ENCODE results near the gene STXBP3.

Gene STXBP3

DNA sequence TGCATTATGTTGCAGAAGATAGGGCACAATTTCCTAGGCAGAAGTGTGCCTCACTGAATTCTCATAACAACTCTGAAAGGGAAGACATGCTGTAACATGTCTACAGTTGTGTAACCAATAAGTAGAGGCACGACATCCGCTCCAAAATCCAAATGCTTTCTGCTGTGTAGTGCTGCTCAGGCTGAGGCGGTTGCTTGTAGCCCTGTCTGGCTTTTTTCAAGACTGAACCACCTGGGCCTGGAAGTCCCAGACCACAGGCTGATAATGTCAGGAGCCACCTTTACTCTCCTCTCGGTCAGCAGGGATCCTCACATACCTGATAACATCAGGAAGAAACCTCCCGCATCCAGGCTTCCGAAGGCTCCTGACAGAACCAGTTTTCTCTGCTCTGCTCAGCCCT is 99.5 kb downstream of the STXBP3 start:
- DNase-seq: no peak

DNA sequence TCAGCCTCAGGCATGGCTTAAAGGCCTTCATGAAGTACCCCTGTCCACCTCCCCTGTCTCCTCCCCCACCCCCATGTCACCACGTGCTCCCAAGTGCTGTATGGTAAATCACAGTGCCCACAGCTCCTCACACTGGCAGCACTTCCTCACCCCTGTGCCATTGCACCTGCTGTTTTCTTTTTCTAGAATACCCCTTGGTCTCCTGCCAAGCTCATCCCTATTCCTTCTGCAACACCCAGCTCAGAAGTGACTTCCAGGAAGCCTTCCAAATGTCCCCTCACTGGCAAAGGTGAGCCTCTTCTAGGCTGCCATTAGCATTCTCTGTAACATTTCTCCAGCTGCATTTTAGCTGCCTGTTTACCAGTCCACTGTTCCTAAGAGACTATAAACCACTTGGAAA is 101.0 kb downstream of the STXBP3 start:
- DNase-seq: no peak

DNA sequence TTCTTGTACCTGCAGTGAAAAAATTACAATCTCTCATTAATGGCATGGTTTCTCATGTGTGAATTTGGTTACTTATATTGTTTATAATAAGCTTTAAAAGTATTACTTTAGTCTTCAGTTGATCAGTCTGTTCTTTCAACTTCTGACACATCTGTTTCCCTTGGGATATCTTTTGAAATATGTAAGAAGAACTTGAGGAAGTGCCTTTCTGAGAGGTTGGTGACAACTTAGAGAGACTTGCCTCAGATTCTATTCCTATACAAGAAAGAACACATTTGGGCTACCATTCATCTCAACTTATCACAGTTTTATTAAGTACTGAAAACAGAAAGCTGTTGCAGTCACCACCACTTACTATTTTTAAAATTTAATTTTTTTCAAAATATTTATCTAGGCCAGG is 102.3 kb downstream of the STXBP3 start:
- no peak for DNase-seq

DNA sequence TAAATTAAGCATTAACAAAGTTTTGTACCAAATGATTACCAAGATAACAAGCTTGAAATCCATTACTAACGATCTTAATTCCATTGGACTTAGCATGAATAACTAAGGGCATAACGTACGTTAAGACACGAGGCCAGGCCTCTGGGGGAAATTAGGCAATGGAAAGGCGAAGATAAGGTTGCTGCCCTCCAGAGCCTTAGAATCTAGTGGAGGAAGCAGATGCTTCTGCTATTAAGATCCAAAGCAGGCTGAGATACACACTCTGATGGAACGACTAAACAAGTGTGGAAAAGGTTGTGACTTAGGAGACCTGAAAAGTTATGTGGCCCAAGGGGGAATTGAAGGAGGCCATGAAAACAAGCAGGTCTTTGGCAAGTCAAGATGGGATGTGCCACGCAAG is 104.5 kb downstream of the STXBP3 start:
- no peak for DNase-seq

DNA sequence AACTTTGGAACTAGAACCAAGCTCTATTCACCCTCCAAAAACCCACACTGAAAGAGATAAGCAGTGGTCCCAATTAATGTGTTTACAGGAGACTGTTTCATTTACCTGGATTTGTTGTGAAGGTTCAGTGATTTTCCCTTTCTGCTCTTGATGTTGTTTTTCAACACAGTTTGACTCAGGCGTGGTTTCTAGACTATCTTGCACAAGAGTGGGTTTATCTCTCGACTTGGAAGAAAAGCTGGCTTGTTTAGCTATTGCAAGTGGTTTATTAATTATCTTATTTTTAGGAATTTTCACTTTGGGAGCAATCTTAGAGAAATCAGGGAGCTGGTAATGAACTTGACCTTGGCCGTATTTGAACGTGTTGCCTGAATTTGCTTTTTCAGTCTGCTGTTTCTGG is 105.1 kb downstream of the STXBP3 start:
- no peak for DNase-seq

DNA sequence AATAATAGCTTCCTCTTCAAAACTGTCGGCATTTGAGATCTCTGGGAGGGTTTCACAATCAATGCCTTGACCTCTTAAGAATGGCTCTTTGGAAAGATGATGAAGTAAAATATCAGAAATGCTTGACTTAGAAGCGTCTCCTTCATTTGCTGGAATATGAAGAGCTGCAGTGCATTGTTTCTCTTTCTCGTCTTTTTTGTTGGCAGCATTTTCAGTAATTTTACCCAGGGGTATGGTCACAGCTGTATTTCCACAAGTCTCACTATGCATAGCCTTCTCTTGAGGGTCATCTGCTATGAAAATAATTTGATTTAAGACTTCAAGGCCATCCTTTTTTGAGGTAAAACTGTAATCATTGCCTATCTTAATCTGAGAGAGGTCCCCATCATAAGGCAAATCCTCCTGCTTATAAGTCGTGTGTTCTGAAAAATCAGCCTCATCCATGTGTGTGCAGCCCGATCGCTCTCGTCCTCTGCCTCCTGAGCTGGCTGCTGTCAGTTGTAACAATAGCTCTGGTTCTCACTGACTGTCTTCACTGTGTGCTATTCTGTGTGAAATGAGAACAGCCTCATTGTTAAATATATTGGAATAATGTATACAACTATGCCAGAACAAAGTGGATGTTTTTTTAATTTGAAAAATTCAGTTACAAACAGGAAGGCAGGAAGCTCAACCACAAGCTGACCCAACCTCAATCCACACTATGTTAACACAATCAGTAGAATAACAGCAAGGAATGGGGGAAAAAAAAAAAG is 105.9 kb downstream of the STXBP3 start:
- DNase-seq: no peak

DNA sequence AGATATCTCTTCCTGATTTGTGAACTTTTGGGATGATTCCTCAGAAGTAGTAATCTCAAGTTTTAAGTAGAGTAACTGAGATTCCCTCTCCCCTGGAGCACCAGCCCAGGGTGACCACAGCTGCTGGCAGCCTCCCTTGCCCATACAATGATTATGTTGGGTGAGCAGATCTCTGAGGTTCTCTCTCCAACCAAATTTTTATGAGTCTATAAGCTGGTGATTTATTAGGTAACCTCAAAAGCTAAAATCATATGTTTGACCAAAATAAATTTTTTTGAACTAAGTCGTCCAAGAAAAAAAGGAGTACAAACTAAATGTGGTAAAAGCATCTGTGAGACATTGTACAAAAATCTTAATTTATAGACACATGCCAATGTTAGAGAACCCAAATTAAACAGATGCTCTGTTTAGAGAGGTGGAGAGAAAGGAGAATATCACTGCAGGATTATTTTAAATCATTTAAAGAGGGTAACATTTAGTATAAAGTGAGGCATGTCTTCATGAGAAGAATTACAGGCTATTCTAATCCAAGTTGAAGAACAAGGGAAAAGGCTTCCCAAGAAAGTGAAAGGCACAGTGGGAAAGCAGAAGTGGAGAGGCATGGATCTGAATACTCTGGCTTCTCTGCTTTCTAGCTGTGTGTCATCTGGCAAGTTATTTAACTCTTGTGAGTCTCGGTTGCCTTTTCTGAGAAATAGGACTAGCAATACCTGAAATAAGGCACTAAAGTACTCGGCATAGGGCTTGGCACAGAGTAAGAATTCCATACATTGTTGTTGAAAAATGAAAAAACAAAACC is 107.9 kb downstream of the STXBP3 start:
- DNase-seq: no peak

DNA sequence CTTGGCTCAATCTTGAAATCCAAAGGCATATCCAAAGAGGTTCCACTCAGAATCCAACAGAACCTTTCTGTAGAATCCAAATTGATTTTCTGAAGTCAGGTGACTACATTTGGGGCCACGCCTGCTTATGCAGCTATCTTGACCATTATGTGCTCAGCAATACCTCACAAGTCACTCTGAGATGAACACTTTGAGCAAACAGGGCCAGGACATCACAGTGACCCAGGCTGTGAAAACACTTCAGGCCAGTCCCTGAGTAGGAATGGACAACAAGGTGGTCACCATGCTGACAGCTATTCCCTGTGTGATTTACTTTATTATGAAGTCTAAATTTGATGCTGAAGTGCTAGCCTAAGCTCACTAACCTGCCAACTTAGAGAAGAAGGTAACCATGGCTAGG is 110.5 kb downstream of the STXBP3 start, which contains the start of gene AKNAD1:
Gene AKNAD1 (minus strand): TSS at position 101 of the 400 bp plus-strand sequence. CDS start 4,430 bp downstream, outside the sequence.
- no peak for DNase-seq

DNA sequence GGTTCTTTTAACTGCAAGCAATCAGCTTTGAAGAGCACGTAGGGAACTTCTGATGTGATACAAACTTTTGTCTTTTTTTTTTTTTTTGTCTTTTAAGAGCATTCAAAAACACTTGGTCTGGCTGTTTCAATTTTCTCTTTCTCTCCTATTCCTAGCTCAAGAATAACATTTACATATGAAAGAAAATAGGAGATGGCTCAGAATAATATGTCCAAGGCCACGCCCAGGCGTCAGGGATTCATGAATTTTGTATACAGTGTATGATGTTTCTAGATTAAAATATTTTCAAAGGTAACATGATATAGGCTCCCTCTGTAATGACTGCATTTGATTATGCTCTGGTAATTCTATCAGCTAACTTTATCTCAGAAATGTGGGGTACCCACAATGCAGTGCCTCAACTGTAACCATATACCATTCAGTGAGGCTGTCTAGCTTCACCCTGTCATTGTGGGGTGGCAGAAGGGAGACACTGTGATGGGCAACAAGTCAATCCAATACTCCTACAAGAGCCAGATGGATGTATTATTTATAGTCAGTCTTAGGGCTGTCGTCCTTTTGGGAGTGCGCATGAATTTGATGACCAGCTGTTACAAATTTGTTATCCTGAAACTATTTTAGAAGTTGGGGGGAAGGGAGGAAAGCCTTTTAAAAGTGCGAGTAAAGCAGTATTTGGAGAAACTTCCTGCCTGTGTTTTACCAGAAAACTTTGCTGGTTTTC is 111.9 kb downstream of the STXBP3 start:
- no peak for DNase-seq

Data from NCI-H1436 treated with DMSO at 0.1 percent for 48 hours (cell line).